SK-N-SH (cell line): ENCODE results near the gene TSHZ2.

ENCODE experiments used
- FOSL2 ChIP-seq: IDR thresholded peaks from 2 replicates; pipeline ENCODE4 v1.4.0; 2012; ENCODE audit warnings: low read depth, mild to moderate bottlenecking, moderate library complexity, borderline replicate concordance
- MXI1 ChIP-seq: IDR thresholded peaks from 2 replicates; pipeline ENCODE4 v1.6.1; 2012; ENCODE audit warnings: mild to moderate bottlenecking, low read depth, low read length, improper control_type of control experiment
- NRF1 ChIP-seq: IDR thresholded peaks from 2 replicates; pipeline ENCODE4 v1.6.1; 2012; ENCODE audit warnings: low read depth, mild to moderate bottlenecking, low read length
- POLR2AphosphoS5 ChIP-seq: IDR thresholded peaks from 2 replicates; pipeline ENCODE4 v1.6.1; 2012; ENCODE audit warnings: low read depth, low read length
- RCOR1 ChIP-seq: fragments of 150-350 bp; IDR thresholded peaks from 2 replicates; pipeline ENCODE4 v1.6.1; 2017; ENCODE audit warnings: antibody characterized with exemption, low read length
- TF ChIP-seq, protein P1 (sequence below): IDR thresholded peaks from 2 replicates; pipeline ENCODE4 v1.6.1; 2012; ENCODE audit warnings: mild to moderate bottlenecking, low read depth, low read length, moderate library complexity

DNA sequence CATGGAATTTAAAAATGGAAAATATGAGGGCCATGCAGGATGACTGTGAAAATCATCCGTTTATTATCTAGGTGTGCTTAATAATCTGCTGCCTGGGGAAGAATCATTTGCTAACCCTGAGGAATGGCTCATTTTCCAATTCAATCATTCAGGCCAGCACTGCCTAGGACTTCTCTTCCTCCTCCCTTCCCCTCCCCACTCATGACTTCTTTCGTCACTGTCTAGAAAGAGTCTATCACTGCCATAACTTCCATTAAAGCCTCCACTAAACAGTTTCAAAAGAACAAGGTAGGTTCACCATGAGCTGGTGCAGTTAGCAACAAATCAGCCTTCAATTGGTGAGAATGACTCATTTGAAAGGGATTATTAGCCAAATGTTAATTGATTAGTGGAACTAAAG lies 43.9 kb downstream of the TSHZ2 start:
- TF ChIP-seq POLR2AphosphoS5: no peak
- no peak for TF ChIP-seq NRF1
- TF ChIP-seq, protein P1, sequence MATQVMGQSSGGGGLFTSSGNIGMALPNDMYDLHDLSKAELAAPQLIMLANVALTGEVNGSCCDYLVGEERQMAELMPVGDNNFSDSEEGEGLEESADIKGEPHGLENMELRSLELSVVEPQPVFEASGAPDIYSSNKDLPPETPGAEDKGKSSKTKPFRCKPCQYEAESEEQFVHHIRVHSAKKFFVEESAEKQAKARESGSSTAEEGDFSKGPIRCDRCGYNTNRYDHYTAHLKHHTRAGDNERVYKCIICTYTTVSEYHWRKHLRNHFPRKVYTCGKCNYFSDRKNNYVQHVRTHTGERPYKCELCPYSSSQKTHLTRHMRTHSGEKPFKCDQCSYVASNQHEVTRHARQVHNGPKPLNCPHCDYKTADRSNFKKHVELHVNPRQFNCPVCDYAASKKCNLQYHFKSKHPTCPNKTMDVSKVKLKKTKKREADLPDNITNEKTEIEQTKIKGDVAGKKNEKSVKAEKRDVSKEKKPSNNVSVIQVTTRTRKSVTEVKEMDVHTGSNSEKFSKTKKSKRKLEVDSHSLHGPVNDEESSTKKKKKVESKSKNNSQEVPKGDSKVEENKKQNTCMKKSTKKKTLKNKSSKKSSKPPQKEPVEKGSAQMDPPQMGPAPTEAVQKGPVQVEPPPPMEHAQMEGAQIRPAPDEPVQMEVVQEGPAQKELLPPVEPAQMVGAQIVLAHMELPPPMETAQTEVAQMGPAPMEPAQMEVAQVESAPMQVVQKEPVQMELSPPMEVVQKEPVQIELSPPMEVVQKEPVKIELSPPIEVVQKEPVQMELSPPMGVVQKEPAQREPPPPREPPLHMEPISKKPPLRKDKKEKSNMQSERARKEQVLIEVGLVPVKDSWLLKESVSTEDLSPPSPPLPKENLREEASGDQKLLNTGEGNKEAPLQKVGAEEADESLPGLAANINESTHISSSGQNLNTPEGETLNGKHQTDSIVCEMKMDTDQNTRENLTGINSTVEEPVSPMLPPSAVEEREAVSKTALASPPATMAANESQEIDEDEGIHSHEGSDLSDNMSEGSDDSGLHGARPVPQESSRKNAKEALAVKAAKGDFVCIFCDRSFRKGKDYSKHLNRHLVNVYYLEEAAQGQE: no peak
- no peak for TF ChIP-seq MXI1
- no peak for TF ChIP-seq FOSL2
- TF ChIP-seq RCOR1: no peak
